Activated naive CD8-positive, alpha-beta T cell treated with anti-CD3 and anti-CD28 coated beads, Interleukin-2, amount 50 U/mL, for 16 hours (primary cell): Measurements from ENCODE around the gene ITFG2.
"Not testable (repeated sequence)": the region's sequence is repeated elsewhere in the genome, so short reads cannot be mapped to it uniquely, and the experiment has no call there.

Source experiments
- DNase-seq: peaks from one replicate; pipeline ENCODE4 v3.0.0-alpha.2; 2020; ENCODE audit warnings: low read depth, low spot score

The ITFG2 gene

DNA sequence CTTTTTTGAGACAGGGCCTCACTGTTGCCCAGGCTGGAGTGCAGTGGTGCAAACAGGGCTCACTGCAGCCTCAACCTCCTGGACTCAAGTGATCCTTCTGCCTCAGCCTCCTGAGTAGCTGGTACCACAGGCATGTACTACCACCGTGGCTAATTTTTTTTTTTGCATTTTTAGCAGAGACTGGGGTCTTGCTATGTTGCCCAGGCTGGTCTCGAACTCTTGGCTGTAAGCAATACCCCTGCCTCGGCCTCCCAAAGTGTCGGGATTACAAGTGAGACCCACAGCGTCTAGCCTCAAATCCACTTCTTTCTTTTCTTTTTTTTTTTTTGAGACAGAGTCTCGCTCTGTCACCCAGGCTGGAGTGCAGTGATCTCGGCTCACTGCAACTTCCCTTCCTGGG lies 50.9 kb downstream of the ITFG2 start:
- DNase-seq = not testable (repeated sequence)

DNA sequence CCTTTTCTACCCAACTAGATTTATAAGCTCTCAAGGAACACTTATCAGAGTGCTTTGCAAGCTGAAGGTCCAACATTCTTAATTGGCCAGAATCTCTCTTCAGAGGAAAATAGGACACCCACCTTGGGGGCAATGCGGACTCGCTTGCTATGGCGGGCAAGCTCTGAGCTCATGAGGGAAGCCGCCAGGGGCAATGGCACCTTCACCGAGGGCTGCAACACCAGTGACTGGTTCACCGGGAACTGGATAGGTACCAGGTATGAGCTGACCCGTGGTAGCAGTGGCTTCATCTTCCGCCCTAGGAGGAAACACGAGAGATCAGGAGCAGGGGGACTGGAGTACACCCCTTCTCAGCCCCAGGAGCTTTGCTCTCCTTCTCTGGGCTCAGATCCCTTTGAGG lies 51.7 kb downstream of the ITFG2 start:
- no peak for DNase-seq

DNA sequence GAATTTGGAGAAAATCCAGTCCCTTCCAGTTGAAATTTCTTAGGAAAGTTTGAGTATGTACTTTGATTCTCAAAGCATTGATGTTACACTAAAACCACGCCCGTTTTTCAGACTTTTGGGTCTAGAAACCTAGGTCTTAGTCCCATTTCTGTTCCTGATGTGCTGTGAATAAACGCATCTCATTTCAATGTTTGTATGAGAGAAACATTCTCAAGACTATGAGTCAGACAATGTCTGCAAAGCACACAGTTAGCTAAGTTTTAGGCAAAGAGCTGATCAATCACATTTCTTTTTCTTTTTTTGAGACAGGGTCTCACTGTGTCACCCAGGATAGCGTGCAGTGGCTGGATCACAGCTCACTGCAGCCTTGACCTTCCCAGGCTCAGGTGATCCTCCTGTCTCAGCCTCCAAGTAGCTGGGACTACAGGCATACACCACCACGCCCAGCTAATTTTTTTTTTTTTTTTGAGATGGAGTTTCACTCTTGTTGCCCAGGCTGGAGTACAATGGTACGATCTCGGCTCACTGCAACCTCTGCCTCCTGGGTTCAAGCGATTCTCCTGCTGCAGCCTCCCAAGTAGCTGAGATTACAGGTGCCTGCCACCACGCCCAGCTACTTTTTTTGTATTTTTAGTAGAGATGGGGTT lies 56.6 kb downstream of the ITFG2 start:
- not testable (repeated sequence) for DNase-seq
